Measurements from ENCODE around the gene RFX5. TPM values are rescaled to one million over a fixed set of nuclear protein-coding genes. Genes with fewer than 3 reads are reported as not detected.

The RFX5 gene
- total RNA-seq, 4 donors from 2014 or later: 32.6 to 66.1 (median 44.5) TPM

DNA sequence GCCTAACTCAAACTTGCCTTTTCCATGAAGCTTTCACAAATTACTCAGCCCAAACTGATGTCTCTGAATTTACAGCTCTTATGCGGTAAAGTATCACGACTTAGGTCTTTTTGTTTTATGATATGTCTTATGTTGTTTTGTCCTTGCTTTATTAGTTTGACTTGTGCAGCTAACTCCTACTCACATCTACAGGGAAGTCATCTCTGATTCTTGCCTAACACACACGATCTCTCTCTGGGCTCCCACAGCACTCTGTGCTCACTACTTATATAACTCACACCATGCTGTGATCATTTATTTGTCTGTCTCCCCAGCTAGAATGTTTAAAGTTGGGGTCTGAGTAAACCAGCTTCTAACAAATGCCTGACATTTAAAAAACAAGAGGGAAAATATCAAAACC, 10.5 kb downstream of the RFX5 start:
- no peak for ATAC-seq
- Histone ChIP-seq H3K4me1 (peaks cover 0 to 16% (median 0%) of the 10 kb centered on the region in 3 donors), H3K4me3 (no peak overlapping the region), H3K27ac (no peak overlapping the region), H3K27me3 (no peaks in the 10 kb centered on the region), H3K36me3 (peaks cover 0 to 4% of the 10 kb centered on the region in 2 donors), H3K9me3 (no peaks in the 10 kb centered on the region)
- no peak for TF ChIP-seq POLR2A (IDR thresholded peaks at IDR 0.05)
- TF ChIP-seq, protein P1, sequence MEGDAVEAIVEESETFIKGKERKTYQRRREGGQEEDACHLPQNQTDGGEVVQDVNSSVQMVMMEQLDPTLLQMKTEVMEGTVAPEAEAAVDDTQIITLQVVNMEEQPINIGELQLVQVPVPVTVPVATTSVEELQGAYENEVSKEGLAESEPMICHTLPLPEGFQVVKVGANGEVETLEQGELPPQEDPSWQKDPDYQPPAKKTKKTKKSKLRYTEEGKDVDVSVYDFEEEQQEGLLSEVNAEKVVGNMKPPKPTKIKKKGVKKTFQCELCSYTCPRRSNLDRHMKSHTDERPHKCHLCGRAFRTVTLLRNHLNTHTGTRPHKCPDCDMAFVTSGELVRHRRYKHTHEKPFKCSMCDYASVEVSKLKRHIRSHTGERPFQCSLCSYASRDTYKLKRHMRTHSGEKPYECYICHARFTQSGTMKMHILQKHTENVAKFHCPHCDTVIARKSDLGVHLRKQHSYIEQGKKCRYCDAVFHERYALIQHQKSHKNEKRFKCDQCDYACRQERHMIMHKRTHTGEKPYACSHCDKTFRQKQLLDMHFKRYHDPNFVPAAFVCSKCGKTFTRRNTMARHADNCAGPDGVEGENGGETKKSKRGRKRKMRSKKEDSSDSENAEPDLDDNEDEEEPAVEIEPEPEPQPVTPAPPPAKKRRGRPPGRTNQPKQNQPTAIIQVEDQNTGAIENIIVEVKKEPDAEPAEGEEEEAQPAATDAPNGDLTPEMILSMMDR (IDR thresholded peaks at IDR 0.05): no peak
- TF ChIP-seq POLR2AphosphoS5 (IDR thresholded peaks at IDR 0.05): no peak
- TF ChIP-seq EP300 (IDR thresholded peaks at IDR 0.05): no peak
- 83 to 86% methylated on average over 3 of the region's 3 CpGs for WGBS, 2 donors (ENCODE audit: low coverage in 1 of 2)

DNA sequence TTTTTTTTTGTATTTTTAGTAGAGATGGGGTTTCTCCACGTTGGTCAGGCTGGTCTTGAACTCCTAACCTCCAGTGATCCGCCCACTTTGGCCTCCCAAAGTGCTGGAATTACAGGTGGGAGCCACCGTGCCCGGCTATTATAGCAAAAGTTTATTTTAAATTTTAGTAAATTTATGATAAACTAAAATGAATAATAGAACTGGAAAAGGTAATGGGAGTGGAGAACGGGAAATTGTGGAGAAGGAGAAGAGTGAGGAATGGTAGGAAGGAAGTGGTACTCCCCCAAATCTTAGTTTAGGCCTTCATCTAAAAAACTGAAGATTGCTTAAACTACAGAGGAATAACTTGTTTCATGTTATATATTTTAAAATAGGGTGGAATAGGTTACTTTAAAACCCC, 12.2 kb downstream of the RFX5 start:
- no peaks in the 10 kb centered on the region for H3K27me3 ChIP-seq
- peaks cover 0 to 4% (median 0%) of the 10 kb centered on the region in 3 donors for H3K4me1 ChIP-seq
- no peaks in the 10 kb centered on the region for H3K9me3 ChIP-seq
- 60% methylated on average over 5 of the region's 5 CpGs; no CpG with 5 or more reads in 1 of the 2 donors for WGBS, 2 donors (ENCODE audit: low coverage in 1 of 2)
- no peak for ATAC-seq
- no peak for TF ChIP-seq POLR2A (IDR thresholded peaks at IDR 0.05)
- TF ChIP-seq, protein P1 (IDR thresholded peaks at IDR 0.05): no peak
- no peak for TF ChIP-seq POLR2AphosphoS5 (IDR thresholded peaks at IDR 0.05)
- no peak for TF ChIP-seq EP300 (IDR thresholded peaks at IDR 0.05)
- no peak overlapping the region for H3K27ac ChIP-seq
- no peaks in the 10 kb centered on the region for H3K36me3 ChIP-seq
- H3K4me3 ChIP-seq: no peak overlapping the region

DNA sequence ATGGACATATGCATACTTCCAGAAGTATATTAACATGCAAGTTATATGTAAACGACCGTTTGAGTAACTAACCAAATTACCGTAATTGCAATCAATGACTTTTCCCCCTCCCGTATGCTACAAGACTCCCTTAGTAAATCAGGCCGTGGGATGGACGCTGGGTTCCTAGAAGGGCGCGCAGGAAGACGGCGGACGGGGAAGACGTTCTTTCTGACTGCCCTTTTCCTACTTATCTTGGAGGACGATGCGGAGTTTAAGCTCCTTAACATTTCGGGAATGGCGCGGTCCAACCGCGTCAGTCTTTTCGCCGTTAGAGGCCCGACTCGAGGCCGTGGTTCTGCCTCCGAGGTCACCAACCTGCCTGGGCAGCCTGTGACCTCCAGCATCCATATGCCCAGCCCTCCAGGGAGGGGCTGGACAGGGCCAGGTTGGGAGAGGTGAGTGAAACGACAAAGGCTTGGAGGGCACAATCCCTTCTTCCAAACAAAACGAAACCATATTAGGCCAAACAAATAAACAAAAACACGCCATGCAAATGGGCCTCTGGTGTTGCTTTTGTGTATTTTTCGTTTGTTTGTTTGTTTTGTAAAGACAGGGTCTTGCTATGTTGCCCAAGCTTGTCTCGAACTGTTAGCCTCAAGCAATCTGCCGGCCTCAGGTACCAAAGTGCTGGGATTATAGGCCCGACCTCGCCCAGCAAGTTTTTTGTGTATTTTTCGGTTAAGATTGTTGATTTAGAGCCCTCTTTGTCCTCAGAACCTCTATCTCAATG, 19.0 kb downstream of the RFX5 start:
- TF ChIP-seq POLR2A (IDR thresholded peaks at IDR 0.05) (no peak), EP300 (IDR thresholded peaks at IDR 0.05) (no peak), POLR2AphosphoS5 (IDR thresholded peaks at IDR 0.05) (no peak)
- TF ChIP-seq, protein P1 (IDR thresholded peaks at IDR 0.05): no peak
- peak overlapping the region; percentile 90 to 95 (median 92) for H3K27ac ChIP-seq
- WGBS, 2 donors (ENCODE audit: low coverage in 1 of 2): 18 to 52% methylated on average over 7 to 29 of the region's 34 CpGs
- peaks cover 0 to 49% (median 26%) of the 10 kb centered on the region in 3 donors for H3K4me1 ChIP-seq
- no peaks in the 10 kb centered on the region for H3K27me3 ChIP-seq
- H3K36me3 ChIP-seq: peaks cover 0 to 28% of the 10 kb centered on the region in 2 donors
- peak; percentile 21 for ATAC-seq
- H3K4me3 ChIP-seq: peak overlapping the region; percentile 87 to 89
- no peaks in the 10 kb centered on the region for H3K9me3 ChIP-seq

DNA sequence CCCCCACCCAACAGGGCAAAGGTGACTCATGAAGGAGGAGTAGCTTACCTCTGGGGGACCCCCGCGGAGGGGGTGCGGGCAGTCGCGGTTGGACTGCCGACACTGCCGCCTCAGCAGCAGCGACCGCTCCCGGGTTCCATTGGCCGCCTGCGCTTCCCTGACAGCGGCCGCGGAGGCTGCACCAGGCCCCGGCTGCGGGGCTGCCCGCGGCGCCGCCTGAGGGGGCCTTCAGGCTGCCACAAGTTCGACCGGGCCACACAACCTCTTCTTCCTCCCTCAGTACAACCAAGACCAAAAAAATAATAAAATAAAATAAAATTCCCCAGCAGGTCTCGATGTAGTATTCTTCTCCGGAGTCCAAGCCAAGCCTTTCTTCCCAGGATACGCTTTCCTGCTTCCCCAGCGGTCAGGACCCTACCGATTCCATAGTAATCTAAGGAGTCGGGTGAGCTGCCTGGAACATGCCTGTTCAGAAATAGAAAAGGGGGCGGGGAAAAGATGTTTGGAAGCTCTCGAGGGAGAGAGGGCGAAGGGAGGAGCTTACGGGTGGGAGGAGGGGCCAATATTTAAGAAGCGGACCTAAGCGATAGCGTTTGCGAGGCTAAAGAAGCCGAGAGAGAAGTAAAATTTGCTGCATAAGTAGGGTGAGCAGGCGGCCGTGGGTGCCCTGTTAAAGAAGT, 19.7 kb downstream of the RFX5 start, which contains the start of gene PI4KB:
Gene PI4KB, minus strand, starts transcription at position 194 of the 680 bp plus-strand sequence. CDS start 10,935 bp downstream, outside the sequence.
- TF ChIP-seq POLR2AphosphoS5 (IDR thresholded peaks at IDR 0.05) (peak; percentile 64), EP300 (IDR thresholded peaks at IDR 0.05) (no peak), POLR2A (IDR thresholded peaks at IDR 0.05) (peak; percentile 18 to 30)
- TF ChIP-seq, protein P1 (IDR thresholded peaks at IDR 0.05): peak in 1 of 4 experiments; percentile 24
- ATAC-seq: peak; percentile 99
- Histone ChIP-seq H3K27ac (peak within 1 kb of the TSS; percentile 90 to 95 (median 92)), H3K4me3 (peak within 1 kb of the TSS; percentile 87 to 89), H3K36me3 (peaks cover 0 to 33% of the 10 kb centered on the region in 2 donors), H3K4me1 (peaks cover 0 to 55% (median 26%) of the 10 kb centered on the region in 3 donors), H3K27me3 (no peaks in the 10 kb centered on the region), H3K9me3 (no peaks in the 10 kb centered on the region)
- WGBS, 2 donors (ENCODE audit: low coverage in 1 of 2): 0 to 1% methylated on average over 15 to 22 of the region's 40 CpGs

Data from gastroesophageal sphincter (tissue), 4 donors.